HCT116 (cell line): ENCODE measurements around the gene SKIC8. TPM values are rescaled to one million over a fixed set of nuclear protein-coding genes. Genes with fewer than 3 reads are reported as not detected.

Source experiments
- ATAC-seq: fragments of 200-7000 bp; cut with Tn5 transposase; 2 replicates; pipeline ENCODE4 v1.9.1; 2020; ENCODE audit warnings: mild to moderate bottlenecking, moderate library complexity
- BruUV-seq: library from RNA; stranded (reverse); fragments of 400-500 nt; replicated peaks from 2 replicates; lab custom pipeline; 2021; lab: Mats Ljungman, UMichigan
- CTCF ChIA-PET: fragments of 300-600 bp; sonication (Branson Sonifier 250); formaldehyde crosslinking; loops from one replicate; lab custom pipeline; 2021; ENCODE audit warnings: antibody characterized with exemption; lab: Charles Lee
- POLR2A ChIA-PET: fragments of 300-600, 350-600 bp; sonication (Branson Sonifier 250); formaldehyde crosslinking; loops from one replicate; lab custom pipeline; 2021; ENCODE audit warnings: antibody characterized with exemption; lab: Charles Lee
- RAD21 ChIA-PET, 2 experiments: fragments of 300-600 bp; sonication (Branson Sonifier 250); formaldehyde crosslinking; loops; one replicate each; lab custom pipeline; 2023; ENCODE audit warnings: low total read pairs in 2 of 2; ENCODE audit not compliant: uncharacterized antibody in 2 of 2, unreplicated experiment in 2 of 2, low non-redundant PET in 1 of 2; lab: Charles Lee
- DNase-seq: peaks from one replicate; pipeline ENCODE4 v3.0.0-alpha.2; 2010; ENCODE audit warnings: low read depth, low spot score
- H2AFZ ChIP-seq: fragments of 200-600 bp; shearing (Covaris generic), sonication (generic); 2 replicates; pipeline ENCODE4 v1.6.1; 2017; ENCODE audit warnings: low read depth, mixed run types, mixed read lengths, antibody characterized with exemption, low read length; ENCODE audit not compliant: poor library complexity, severe bottlenecking
- H3K27ac ChIP-seq: 2 replicates; pipeline ENCODE4 v1.5.1; 2012; ENCODE audit warnings: low read depth, low read length
- H3K27me3 ChIP-seq: fragments of 200-600 bp; sonication (generic); 2 replicates; pipeline ENCODE4 v1.6.1; 2016; ENCODE audit warnings: mixed run types, low read length, mixed read lengths; ENCODE audit not compliant: insufficient read depth
- H3K36me3 ChIP-seq, 2 experiments: fragments of 200-500 bp in 1 of 2; fragments of 200-600 bp in 1 of 2; sonication (Bioruptor generic) in 1 of 2; sonication (generic) in 1 of 2; 2 replicates each; pipeline versions ENCODE4 v1.5.1 to v1.6.1; 2014 to 2016; ENCODE audit warnings: low read length in 2 of 2, inconsistent platforms in 1 of 2, mixed read lengths in 1 of 2, mixed run types in 1 of 2; ENCODE audit not compliant: insufficient read depth in 2 of 2, control insufficient read depth in 1 of 2
- H3K4me1 ChIP-seq, 2 experiments: fragments of 200-600 bp in 1 of 2; sonication (generic) in 1 of 2; 2 replicates each; pipeline versions ENCODE4 v1.5.1 to v1.6.1; 2012 to 2017; ENCODE audit warnings: low read length in 2 of 2, inconsistent platforms in 1 of 2, mild to moderate bottlenecking in 1 of 2, mixed read lengths in 1 of 2, mixed run types in 1 of 2, moderate library complexity in 1 of 2; ENCODE audit not compliant: insufficient read depth in 2 of 2, control insufficient read depth in 1 of 2
- H3K4me2 ChIP-seq: fragments of 200-600 bp; sonication (generic); 2 replicates; pipeline ENCODE4 v1.6.1; 2017; ENCODE audit warnings: mixed run types, low read length, mixed read lengths
- H3K4me3 ChIP-seq, 2 experiments: fragments of 200-600 bp in 1 of 2; sonication (generic) in 1 of 2; replicated peaks in 1 of 2; 2 replicates each; pipeline ENCODE4 v1.5.1; 2011 to 2016; ENCODE audit warnings: low read length in 2 of 2, control low read depth in 1 of 2, low read depth in 1 of 2, mild to moderate bottlenecking in 1 of 2, mixed read lengths in 1 of 2, mixed run types in 1 of 2
- H3K79me2 ChIP-seq: fragments of 200-600 bp; sonication (generic); 2 replicates; pipeline ENCODE4 v1.6.1; 2017; ENCODE audit warnings: mild to moderate bottlenecking, mixed run types, low read length, moderate library complexity, mixed read lengths; ENCODE audit not compliant: insufficient read depth
- H3K9ac ChIP-seq: fragments of 200-600 bp; sonication (generic); 2 replicates; pipeline ENCODE4 v1.6.1; 2016; ENCODE audit warnings: low read length, mixed read lengths
- H3K9me2 ChIP-seq: fragments of 200-600 bp; sonication (generic), shearing (Covaris generic); 2 replicates; pipeline ENCODE4 v1.6.1; 2017; ENCODE audit warnings: mixed run types, mild to moderate bottlenecking, moderate library complexity; ENCODE audit not compliant: insufficient read depth
- H3K9me3 ChIP-seq, 2 experiments: fragments of 200-500 bp in 1 of 2; fragments of 200-600 bp in 1 of 2; sonication (Bioruptor generic) in 1 of 2; sonication (generic) in 1 of 2; 2 replicates each; pipeline ENCODE4 v1.6.1; 2014 to 2017; ENCODE audit warnings: low read length in 2 of 2, mixed read lengths in 2 of 2, inconsistent platforms in 1 of 2, low read depth in 1 of 2, mild to moderate bottlenecking in 1 of 2, mixed run types in 1 of 2, moderate library complexity in 1 of 2; ENCODE audit not compliant: control insufficient read depth in 1 of 2, insufficient read depth in 1 of 2
- H4K20me1 ChIP-seq: fragments of 200-600 bp; sonication (generic), shearing (Covaris generic); 2 replicates; pipeline ENCODE4 v1.6.1; 2017; ENCODE audit warnings: mixed run types, mild to moderate bottlenecking, moderate library complexity; ENCODE audit not compliant: insufficient read depth
- EGR1 ChIP-seq: IDR thresholded peaks from 2 replicates; pipeline ENCODE4 v1.6.1; 2012; ENCODE audit warnings: low read depth
- ELF1 ChIP-seq: IDR thresholded peaks from 2 replicates; pipeline ENCODE4 v1.6.1; 2012; ENCODE audit warnings: low read depth, borderline replicate concordance
- JUND ChIP-seq: IDR thresholded peaks from 2 replicates; pipeline ENCODE4 v1.6.1; 2012
- SIN3A ChIP-seq: IDR thresholded peaks from 2 replicates; pipeline ENCODE4 v1.6.1; 2012; ENCODE audit warnings: low read depth
- ZNF274 ChIP-seq: fragments of 200-500 bp; sonication (Bioruptor generic); IDR thresholded peaks from 2 replicates; pipeline ENCODE4 v1.6.1; 2014; ENCODE audit warnings: mild to moderate bottlenecking, low read depth, low read length, inconsistent platforms
- intact Hi-C: fragments of 100-400 bp; cut with micrococcal nuclease; formaldehyde crosslinking; loops from 2 replicates; pipeline ENCODE4 v1.10.0; 2022
- total RNA-seq: library from RNA; stranded (reverse); gene quantifications from one replicate; pipeline ENCODE4 v1.2.1, GENCODE V29; 2021; ENCODE audit not compliant: unreplicated experiment
- TF ChIP-seq, protein P1 (sequence below): IDR thresholded peaks from 2 replicates; pipeline ENCODE4 v1.6.1; 2012
- TF ChIP-seq, protein P2 (sequence below): IDR thresholded peaks from 2 replicates; pipeline ENCODE4 v1.6.1; 2012; ENCODE audit warnings: low read depth

SKIC8 gene
- total RNA-seq, 1 experiment from 2014 or later, result 57.1 TPM

DNA sequence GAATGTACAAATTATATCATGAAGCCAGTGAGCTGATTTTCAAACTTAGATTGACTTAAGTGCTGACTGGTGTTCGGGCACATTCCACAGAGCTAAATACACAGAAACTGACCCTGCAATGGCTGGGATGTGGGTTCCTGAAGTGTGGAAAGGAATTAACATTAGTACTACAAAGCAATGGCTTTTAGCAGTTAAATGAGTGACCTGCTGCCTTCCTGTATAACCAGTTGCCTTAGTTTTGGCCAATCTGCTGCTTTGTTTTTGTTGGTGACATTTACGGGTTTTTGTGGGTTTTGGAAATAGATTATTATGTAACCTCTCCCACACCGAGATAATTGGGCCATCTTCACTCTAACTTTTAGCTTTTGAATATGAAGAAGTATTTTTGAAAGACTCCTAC lies 2.4 kb upstream of the SKIC8 start:
- Histone ChIP-seq H3K9me3 (no peaks in the 10 kb centered on the region), H3K27me3 (no peaks in the 10 kb centered on the region), H3K79me2 (peaks cover 26% of the 10 kb centered on the region), H4K20me1 (no peaks in the 10 kb centered on the region), H3K4me1 (peaks cover 6 to 30% of the 10 kb centered on the region in 2 experiments), H2AFZ (no peak overlapping the region), H3K9me2 (no peaks in the 10 kb centered on the region), H3K36me3 (no peaks in the 10 kb centered on the region), H3K9ac (no peak overlapping the region), H3K27ac (no peak overlapping the region), H3K4me2 (no peak overlapping the region)
- ChIA-PET POLR2A (no interaction called here), RAD21 (no interaction called here), CTCF (no interaction called here)
- ATAC-seq, result no peak
- intact Hi-C loops, result no loop called here
- no TSS peak for BruUV-seq
- TF ChIP-seq, protein P1, sequence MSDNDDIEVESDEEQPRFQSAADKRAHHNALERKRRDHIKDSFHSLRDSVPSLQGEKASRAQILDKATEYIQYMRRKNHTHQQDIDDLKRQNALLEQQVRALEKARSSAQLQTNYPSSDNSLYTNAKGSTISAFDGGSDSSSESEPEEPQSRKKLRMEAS, result no peak
- no peak for TF ChIP-seq ELF1
- TF ChIP-seq, all 23 proteins: peak for 0
- no peak for DNase-seq
- no peak overlapping the region for H3K4me3 ChIP-seq

DNA sequence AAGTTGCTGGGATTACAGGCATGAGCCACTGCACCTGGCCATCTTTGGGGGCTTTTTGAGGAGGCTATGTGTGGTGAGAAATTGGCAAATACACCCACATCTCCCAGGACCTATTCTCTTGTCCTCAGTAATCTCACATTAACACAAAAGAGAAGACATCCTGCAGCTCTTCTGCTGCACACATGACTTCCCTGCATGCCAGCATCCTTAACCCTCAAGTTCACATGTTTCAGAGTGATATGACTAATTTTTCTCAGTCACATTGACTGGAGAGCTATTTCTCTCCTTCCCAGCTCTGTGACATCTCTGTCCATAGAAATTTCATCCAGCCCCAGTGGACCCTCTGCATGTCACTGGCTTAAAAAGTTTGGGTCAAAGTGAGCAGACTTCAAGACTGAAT lies 1.9 kb upstream of the SKIC8 start:
- no peaks in the 10 kb centered on the region for H3K9me2 ChIP-seq
- CTCF ChIA-PET, result no interaction called here
- no peak overlapping the region for H2AFZ ChIP-seq
- H3K36me3 ChIP-seq, result no peaks in the 10 kb centered on the region
- POLR2A ChIA-PET, result no interaction called here
- intact Hi-C loops, result no loop called here
- H3K79me2 ChIP-seq, result peaks cover 31% of the 10 kb centered on the region
- DNase-seq, result no peak
- ATAC-seq, result no peak
- RAD21 ChIA-PET, result interaction anchor here in 1 of 2 experiments (0.6 kb wide), 1 partner anchor 25 kb away, joined by 3 read pairs; no protein-coding TSS in a partner anchor
- no peaks in the 10 kb centered on the region for H3K9me3 ChIP-seq
- H4K20me1 ChIP-seq, result no peaks in the 10 kb centered on the region
- H3K27me3 ChIP-seq, result no peaks in the 10 kb centered on the region
- TF ChIP-seq SIN3A (no peak), EGR1 (no peak), JUND (no peak), ZNF274 (no peak), ELF1 (no peak)
- TF ChIP-seq, protein P2, sequence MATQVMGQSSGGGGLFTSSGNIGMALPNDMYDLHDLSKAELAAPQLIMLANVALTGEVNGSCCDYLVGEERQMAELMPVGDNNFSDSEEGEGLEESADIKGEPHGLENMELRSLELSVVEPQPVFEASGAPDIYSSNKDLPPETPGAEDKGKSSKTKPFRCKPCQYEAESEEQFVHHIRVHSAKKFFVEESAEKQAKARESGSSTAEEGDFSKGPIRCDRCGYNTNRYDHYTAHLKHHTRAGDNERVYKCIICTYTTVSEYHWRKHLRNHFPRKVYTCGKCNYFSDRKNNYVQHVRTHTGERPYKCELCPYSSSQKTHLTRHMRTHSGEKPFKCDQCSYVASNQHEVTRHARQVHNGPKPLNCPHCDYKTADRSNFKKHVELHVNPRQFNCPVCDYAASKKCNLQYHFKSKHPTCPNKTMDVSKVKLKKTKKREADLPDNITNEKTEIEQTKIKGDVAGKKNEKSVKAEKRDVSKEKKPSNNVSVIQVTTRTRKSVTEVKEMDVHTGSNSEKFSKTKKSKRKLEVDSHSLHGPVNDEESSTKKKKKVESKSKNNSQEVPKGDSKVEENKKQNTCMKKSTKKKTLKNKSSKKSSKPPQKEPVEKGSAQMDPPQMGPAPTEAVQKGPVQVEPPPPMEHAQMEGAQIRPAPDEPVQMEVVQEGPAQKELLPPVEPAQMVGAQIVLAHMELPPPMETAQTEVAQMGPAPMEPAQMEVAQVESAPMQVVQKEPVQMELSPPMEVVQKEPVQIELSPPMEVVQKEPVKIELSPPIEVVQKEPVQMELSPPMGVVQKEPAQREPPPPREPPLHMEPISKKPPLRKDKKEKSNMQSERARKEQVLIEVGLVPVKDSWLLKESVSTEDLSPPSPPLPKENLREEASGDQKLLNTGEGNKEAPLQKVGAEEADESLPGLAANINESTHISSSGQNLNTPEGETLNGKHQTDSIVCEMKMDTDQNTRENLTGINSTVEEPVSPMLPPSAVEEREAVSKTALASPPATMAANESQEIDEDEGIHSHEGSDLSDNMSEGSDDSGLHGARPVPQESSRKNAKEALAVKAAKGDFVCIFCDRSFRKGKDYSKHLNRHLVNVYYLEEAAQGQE, result no peak
- H3K4me2 ChIP-seq, result no peak overlapping the region
- H3K4me1 ChIP-seq, result peaks cover 6 to 30% of the 10 kb centered on the region in 2 experiments
- no peak overlapping the region for H3K9ac ChIP-seq
- BruUV-seq, result no TSS peak
- H3K27ac ChIP-seq, result no peak overlapping the region
- H3K4me3 ChIP-seq, result no peak overlapping the region
